Activated T-helper 1 cell treated with Interleukin-2 at 50 U/mL for 16 hours (primary cell): ENCODE data around the gene ACSBG1.

Experiments
- DNase-seq: peaks from one replicate; pipeline ENCODE4 v3.0.0-alpha.2; 2020; ENCODE audit warnings: low read depth

ACSBG1 gene

GRCh38 chr15:78130466-78131294 lies 103.7 kb downstream of the ACSBG1 start:
- no peak for DNase-seq

DNA sequence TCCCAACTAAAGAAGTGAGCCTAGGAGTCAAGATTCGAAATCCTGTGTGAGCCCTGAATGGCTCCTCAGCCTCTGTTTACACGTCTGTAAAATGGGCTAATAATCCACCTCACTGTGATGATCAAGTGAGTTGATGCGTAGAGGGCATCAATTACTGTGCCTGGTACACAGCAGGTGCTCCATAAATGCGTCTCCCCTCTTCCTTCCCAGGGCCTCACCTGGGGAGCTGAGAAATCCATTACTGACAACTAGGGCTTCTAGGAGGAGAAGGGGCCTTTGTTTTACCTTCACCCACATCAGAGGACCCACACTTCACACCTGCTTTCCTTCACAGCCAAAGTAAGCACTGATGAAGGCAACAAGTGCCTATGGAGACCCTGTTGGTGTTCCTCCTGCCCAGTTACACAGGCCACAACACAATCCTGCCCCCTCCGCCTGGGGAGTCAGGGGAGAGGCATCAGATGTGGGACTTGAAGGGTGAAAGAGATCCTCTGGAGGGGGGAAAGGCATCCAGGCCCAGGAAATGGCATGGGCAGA lies 104.5 kb downstream of the ACSBG1 start:
- no peak for DNase-seq

GRCh38 chr15:78129077-78129750 lies 105.2 kb downstream of the ACSBG1 start:
- DNase-seq, result no peak

DNA sequence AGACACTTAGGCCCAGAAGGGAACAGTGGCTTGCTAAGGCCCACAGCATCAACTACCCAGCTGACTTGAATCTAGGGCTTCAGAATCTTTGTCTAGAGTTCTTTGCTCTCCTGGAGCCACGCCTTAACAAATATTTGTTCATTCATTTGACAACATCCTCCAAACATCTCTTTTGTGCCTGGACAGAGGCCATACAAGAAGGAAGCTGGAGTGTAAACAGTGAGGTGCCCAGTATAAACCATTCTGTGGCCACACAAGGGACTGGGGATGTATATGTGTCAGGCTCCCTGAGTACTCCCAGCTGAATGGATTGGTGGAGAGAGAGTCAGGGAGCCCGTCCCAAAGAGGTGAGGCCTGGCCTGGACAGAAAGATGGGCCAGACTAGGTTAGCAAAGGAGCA lies 106.5 kb downstream of the ACSBG1 start:
- no peak for DNase-seq

DNA sequence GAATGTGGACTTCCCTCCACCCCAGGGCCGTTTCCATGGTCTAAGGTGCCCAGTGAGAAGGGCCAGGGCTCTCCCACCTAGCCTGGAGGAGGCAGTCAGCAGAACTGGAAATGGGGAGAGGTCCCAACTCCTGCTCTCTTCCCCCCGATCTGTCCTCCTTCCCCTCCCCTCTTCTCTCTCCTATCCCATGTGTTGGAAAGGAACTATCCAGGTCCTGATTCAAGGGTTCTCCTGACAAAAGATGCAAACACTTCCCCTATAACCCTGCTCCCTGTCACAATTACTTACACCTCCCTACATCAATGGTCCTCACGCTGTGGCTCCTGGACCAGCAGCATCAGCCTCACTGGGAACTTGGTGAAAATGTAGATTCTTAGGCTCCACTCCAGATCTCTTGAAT lies 109.1 kb downstream of the ACSBG1 start:
- DNase-seq, result no peak

DNA sequence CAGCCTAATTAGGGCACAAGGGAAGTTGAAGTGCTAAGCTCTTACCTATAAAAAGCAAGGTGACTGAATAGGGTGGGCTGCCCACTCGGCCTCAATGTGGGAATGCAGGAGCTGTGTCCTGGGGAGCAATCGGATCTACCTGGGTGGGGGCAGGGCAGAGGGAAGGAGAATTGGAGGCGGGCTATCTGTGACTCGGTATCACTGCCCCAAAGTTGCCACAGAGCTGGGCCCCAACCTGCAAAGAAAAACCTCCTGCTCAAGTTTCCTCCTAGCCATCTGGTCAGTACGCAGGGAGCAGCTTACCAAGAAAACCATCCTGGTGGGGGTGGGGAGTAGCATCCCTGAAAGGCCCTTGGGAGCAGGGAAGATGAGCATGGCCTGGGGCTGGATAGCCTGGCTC lies 113.8 kb downstream of the ACSBG1 start:
- DNase-seq, result no peak
